Measurements from ENCODE around the gene RHBDD2. TPM values are rescaled to one million over a fixed set of nuclear protein-coding genes. Genes with fewer than 3 reads are reported as not detected.
"Not testable (repeated sequence)": the region's sequence is repeated elsewhere in the genome, so short reads cannot be mapped to it uniquely, and the experiment has no call there.

The RHBDD2 gene
- total and polyA plus RNA-seq, 10 of the 15 experiments (the other 5 are each of a cell fraction or from before 2014, with no cell fraction given): 3.9 to 39.8 (median 16.9) TPM

GRCh38 chr7:75836798-75837197, 42.0 kb upstream of the RHBDD2 start (continued):
- TF ChIP-seq MLLT1 (IDR thresholded peaks at IDR 0.05): no peak
- no peak for TF ChIP-seq NFIC (IDR thresholded peaks at IDR 0.05; ENCODE audit: low read depth, low read length)
- no peak for TF ChIP-seq JUND (IDR thresholded peaks at IDR 0.05; ENCODE audit: low read depth, low read length)

GRCh38 chr7:75838281-75838930, 40.4 kb upstream of the RHBDD2 start:
- peaks cover 12% of the 10 kb centered on the region for H3K4me1 ChIP-seq (ENCODE audit: control insufficient read depth, insufficient read depth, low read length)
- RAD21 ChIA-PET (ENCODE audit: unreplicated experiment); BruUV-seq (replicated peaks); H3K4me2 ChIP-seq (ENCODE audit: control insufficient read depth, insufficient read depth); POLR2A ChIA-PET; in situ Hi-C loops (cut with MboI); H3K4me3 ChIP-seq; SMC1A ChIA-PET (ENCODE audit: uncharacterized antibody, unreplicated experiment); ATAC-seq; CTCF ChIA-PET; DNase-seq (ENCODE audit: low read depth, low spot score); H3K9ac ChIP-seq (ENCODE audit: control insufficient read depth, insufficient read depth, low read length); H3K36me3 ChIP-seq (ENCODE audit: control insufficient read depth in 2 of 2, insufficient read depth in 2 of 2, low read length in 1 of 2); H4K20me1 ChIP-seq (ENCODE audit: control insufficient read depth, insufficient read depth); intact Hi-C loops (cut with micrococcal nuclease; ENCODE audit: unreplicated experiment); FAIRE-seq; H3K27me3 ChIP-seq (replicated peaks in 1 of 2; ENCODE audit: control insufficient read depth in 2 of 2, insufficient read depth in 2 of 2, low read length in 1 of 2); H3K79me2 ChIP-seq (ENCODE audit: control insufficient read depth, insufficient read depth, low read length); H3K9me3 ChIP-seq (replicated peaks; ENCODE audit: control insufficient read depth, insufficient read depth, low read length); H3K27ac ChIP-seq (ENCODE audit: control insufficient read depth, insufficient read depth); H2AFZ ChIP-seq (ENCODE audit: control insufficient read depth, low read depth, low read length): not testable (repeated sequence)
- WGBS (ENCODE audit: insufficient coverage, insufficient replicate concordance, low lambda C conversion rate, missing lambda C conversion rate): 68% methylated on average over 13 of the region's 14 CpGs

GRCh38 chr7:75840029-75840428, 38.8 kb upstream of the RHBDD2 start:
- in situ Hi-C loops (cut with MboI) (loop anchor here (5.0 kb wide), 1 partner anchor 48 kb away; no protein-coding TSS in a partner anchor), intact Hi-C loops (cut with micrococcal nuclease; ENCODE audit: unreplicated experiment) (no loop called here)
- FAIRE-seq (no peak), ATAC-seq (no peak), DNase-seq (ENCODE audit: low read depth, low spot score) (no peak)
- peaks cover 12% of the 10 kb centered on the region for H3K4me1 ChIP-seq (ENCODE audit: control insufficient read depth, insufficient read depth, low read length)
- H3K4me3 ChIP-seq: no peak overlapping the region
- ChIA-PET SMC1A (ENCODE audit: uncharacterized antibody, unreplicated experiment) (interaction anchor here (0.6 kb wide), 1 partner anchor 98 kb away, joined by 3 read pairs; no protein-coding TSS in a partner anchor), RAD21 (ENCODE audit: unreplicated experiment) (no interaction called here), POLR2A (no interaction called here), CTCF (no interaction called here)
- H4K20me1 ChIP-seq (ENCODE audit: control insufficient read depth, insufficient read depth): no peaks in the 10 kb centered on the region
- no peaks in the 10 kb centered on the region for H3K36me3 ChIP-seq (ENCODE audit: control insufficient read depth in 2 of 2, insufficient read depth in 2 of 2, low read length in 1 of 2)
- H3K27ac ChIP-seq (ENCODE audit: control insufficient read depth, insufficient read depth): no peak overlapping the region
- H3K79me2 ChIP-seq (ENCODE audit: control insufficient read depth, insufficient read depth, low read length): no peaks in the 10 kb centered on the region
- no peak overlapping the region for H3K4me2 ChIP-seq (ENCODE audit: control insufficient read depth, insufficient read depth)
- no peaks in the 10 kb centered on the region for H3K9me3 ChIP-seq (replicated peaks; ENCODE audit: control insufficient read depth, insufficient read depth, low read length)
- H3K9ac ChIP-seq (ENCODE audit: control insufficient read depth, insufficient read depth, low read length): no peak overlapping the region
- no TSS peak for BruUV-seq (replicated peaks)
- TF ChIP-seq MEF2B (IDR thresholded peaks at IDR 0.05; ENCODE audit: partially characterized antibody, poor library complexity, severe bottlenecking): no peak
- TF ChIP-seq SRF (IDR thresholded peaks at IDR 0.05; ENCODE audit: low read depth in 2 of 2, low read length in 2 of 2): no peak
- no peak for TF ChIP-seq E4F1 (IDR thresholded peaks at IDR 0.05; ENCODE audit: borderline replicate concordance, partially characterized antibody)
- TF ChIP-seq MTA2 (IDR thresholded peaks at IDR 0.05; ENCODE audit: low read depth): no peak
- no peak for TF ChIP-seq TBL1XR1 (IDR thresholded peaks at IDR 0.05; ENCODE audit: low read depth, low read length)
- TF ChIP-seq RAD51 (IDR thresholded peaks at IDR 0.05): no peak
- WGBS (ENCODE audit: insufficient coverage, insufficient replicate concordance, low lambda C conversion rate, missing lambda C conversion rate): 87% methylated on average over 3 of the region's 3 CpGs
- H3K27me3 ChIP-seq (replicated peaks in 1 of 2; ENCODE audit: control insufficient read depth in 2 of 2, insufficient read depth in 2 of 2, low read length in 1 of 2): no peaks in the 10 kb centered on the region
- H2AFZ ChIP-seq (ENCODE audit: control insufficient read depth, low read depth, low read length): no peak overlapping the region

All from GM12878 (cell line).